ENCODE measurements around the gene CRYGD.
"Not testable (repeated sequence)": the region's sequence is repeated elsewhere in the genome, so short reads cannot be mapped to it uniquely, and the experiment has no call there.

CRYGD gene

DNA sequence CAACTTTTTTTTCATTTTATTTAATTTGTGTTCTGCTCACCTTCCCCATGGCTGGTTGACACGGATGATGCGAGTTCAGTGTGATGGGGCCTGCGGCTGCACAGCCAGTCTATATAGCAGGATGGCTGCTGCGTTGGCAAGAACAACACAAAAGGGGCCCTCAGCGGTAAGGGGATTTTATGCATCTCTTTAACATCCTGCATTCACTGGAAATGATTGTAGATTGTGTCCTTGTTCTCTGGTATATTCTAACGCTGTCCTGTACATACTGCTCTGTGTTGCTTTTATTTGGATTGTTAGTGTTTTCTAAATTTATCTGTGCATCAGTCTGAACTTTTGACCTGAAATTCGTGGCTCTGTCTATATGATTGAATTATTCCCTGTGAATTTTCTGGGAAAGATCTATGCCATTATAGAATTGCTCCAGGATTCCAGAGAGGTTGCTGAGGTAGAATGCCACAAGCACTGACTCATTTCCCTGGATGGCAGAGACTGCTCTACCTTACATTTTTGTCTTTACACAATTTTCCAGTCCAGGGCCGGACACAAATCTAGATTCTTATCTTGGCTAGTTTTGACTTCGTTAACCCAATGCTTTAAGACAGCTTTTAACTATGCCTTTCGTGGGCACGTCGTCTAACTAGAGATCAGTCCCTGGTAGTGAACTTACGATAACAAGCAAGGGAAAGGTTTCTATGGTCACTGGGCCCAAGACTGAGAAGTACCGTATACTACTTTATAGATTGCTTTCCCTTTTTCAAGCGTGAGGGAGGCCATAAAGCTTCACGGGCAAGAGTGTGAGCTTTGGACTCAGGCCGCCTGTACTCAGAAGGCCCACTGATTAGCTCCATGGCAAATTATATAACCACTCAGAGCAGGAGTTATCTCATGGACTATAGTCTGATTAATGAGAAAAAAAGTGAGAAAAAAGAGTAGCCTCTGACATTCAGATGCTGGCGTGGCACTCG is 5.7 kb upstream of the CRYGD start, which contains the start of gene CRYGC:
CRYGC (minus strand) TSS at position 85 of the 968 bp plus-strand sequence; CDS start at position 49, 36 bp downstream.
- no peak for FAIRE-seq

DNA sequence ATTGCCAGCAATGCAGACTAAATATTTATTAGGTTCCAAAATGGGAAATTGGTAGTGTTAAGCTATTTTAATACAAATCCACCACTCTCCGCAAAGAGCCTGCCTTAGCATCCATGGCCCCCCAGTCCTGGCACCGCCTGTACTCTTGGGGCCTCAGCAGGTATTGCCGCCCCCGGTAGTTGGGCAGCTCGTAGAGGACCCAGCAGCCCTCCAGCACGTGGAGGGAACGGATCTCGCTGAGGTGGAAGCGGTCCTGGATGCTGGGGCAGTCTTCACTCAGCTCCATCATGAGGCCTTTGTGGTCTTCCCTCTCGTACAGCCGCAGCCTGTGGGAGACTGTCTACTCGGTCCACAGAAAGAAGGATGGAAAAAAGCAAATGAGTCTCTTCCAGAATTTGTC is 3.8 kb upstream of the CRYGD start:
- no peak for FAIRE-seq

DNA sequence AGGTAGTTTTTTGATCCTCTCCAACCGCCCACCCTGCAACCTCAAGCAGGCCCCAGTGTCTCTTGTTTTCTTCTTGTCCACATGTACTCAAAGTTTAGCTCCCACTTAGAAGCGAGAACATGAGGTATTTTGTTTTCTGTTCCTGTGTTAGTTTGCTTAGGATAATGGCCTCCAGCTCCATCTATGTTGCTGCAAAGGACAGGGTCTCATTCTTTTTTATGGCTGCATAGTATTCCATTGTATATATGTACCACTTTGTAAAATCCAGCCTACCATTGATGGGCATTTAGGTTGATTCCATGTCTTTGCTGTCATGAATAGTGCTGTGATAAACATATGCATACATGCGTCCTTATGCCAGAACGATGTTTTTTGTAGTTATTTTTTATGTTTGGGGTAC is 2.8 kb upstream of the CRYGD start:
- no peak for FAIRE-seq

DNA sequence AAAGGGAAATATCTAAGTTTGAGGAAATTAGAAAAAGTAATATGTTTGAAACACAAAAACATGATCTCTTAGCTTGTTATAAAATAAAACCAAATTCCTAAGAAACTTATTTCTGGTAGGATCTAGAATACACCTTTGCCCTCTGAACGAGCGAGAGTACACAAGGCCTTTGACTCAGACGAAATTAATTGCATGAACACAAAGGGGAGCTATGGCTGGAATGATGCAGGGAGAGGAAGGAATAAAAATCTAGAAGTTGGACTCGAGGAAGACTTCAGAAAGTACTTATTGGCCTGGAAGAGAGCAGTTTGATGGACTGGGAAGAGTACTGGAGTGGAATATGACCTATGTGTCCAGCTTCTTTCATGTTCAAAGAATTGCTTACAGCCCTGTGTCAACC is 927 bp upstream of the CRYGD start:
- no peak for FAIRE-seq

GRCh38 chr2:208122248-208122647 is 2.1 kb downstream of the CRYGD start:
- peak; percentile 97 for FAIRE-seq

DNA sequence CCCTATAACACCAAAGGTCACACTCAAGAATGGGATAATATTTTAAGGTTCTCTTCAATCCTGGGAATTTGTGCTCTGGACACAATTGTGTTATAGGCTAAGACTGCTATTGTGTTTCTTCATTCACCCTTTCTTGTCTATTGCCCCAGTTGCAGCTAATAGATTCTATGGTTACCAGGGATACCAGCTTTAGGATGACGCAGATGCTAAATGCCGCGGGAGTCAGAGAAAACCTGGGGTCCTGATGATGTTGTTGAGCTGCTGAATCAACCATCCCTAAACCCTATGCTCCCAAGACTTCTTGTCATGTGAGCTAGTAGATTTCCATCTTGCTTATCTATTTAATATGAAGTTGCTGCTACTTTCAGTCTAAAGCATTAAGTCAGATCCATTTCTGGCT is 5.4 kb downstream of the CRYGD start:
- no peak for FAIRE-seq

- not testable (repeated sequence) for FAIRE-seq
Observed at GRCh38 chr2:208117390-208117789, 6.9 kb downstream of the CRYGD start.

- FAIRE-seq: no peak
Observed at GRCh38 chr2:208112969-208113368, 11.4 kb downstream of the CRYGD start.

- FAIRE-seq: not testable (repeated sequence)
Observed at GRCh38 chr2:208112273-208112745, 12.0 kb downstream of the CRYGD start.

- FAIRE-seq: no peak
Observed at GRCh38 chr2:208103616-208104015, 20.7 kb downstream of the CRYGD start.

GRCh38 chr2:208101716-208102631 is 22.4 kb downstream of the CRYGD start:
- FAIRE-seq: no peak

DNA sequence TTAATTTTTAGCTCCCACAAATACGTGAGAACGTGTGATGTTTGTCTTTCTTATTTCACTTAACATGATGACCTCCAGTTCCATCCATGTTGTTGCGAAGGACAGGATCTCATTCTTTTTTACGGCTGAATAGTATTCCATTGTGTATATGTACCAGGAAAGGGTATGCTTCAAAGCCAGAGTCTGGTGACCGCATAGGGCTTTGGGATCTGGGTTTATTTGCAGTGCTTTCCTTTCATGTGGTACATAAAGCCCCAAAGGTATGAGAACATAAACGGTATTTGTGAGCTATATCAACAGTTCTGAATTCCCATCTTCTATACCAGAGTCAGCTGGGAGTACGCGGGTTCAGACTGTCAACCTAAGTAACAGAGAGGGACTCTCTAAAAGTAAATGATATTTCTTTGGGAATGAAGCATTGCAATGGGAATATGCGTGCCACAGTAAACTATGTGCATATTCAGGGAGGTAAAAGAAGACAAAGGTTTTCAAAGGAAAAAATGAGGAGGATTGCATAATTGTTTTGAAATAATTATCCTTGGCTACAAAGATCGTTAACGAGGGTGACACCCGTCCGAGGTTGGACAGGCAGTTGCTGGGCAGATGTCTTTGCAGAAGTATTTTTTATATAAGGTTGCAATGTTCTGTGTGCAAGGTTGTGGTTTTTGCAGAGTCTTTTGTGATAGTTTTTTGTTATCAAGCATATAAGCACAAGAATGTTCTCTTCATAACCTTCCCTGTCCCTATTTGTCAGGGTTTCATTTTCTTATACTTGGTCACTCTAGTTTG is 24.4 kb downstream of the CRYGD start:
- no peak for FAIRE-seq

GRCh38 chr2:208098701-208099100 is 25.6 kb downstream of the CRYGD start:
- FAIRE-seq: not testable (repeated sequence)

- no peak for FAIRE-seq
Observed at GRCh38 chr2:208098267-208098666, 26.1 kb downstream of the CRYGD start.

GRCh38 chr2:208097801-208098200 is 26.5 kb downstream of the CRYGD start:
- no peak for FAIRE-seq

GRCh38 chr2:208097313-208097712 is 27.0 kb downstream of the CRYGD start:
- no peak for FAIRE-seq

- no peak for FAIRE-seq
Observed at GRCh38 chr2:208096080-208096479, 28.2 kb downstream of the CRYGD start.

- no peak for FAIRE-seq
Observed at GRCh38 chr2:208093128-208093527, 31.2 kb downstream of the CRYGD start.

GRCh38 chr2:208092093-208092832 is 32.1 kb downstream of the CRYGD start:
- FAIRE-seq: no peak

GRCh38 chr2:208090420-208090819 is 33.9 kb downstream of the CRYGD start:
- FAIRE-seq: no peak

DNA sequence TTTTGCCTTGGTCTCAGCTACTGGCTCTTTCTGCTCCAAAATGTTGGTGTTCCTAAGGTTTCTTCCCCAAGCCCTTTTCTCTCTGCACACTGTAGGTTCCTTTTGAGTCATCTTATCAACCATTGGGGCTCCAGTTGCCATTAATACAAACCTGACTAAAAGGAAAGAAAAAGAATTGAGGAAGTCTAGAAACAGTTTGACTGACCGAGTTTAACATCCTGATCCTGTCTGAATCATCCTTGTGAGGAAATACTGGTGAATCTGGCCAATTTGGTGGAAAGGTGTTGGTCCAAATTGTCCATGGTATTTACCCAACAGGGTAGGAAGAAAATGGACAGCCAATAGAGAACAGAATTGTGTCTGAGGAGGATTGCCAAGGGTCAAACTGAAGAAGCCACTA is 38.3 kb downstream of the CRYGD start:
- FAIRE-seq: no peak

DNA sequence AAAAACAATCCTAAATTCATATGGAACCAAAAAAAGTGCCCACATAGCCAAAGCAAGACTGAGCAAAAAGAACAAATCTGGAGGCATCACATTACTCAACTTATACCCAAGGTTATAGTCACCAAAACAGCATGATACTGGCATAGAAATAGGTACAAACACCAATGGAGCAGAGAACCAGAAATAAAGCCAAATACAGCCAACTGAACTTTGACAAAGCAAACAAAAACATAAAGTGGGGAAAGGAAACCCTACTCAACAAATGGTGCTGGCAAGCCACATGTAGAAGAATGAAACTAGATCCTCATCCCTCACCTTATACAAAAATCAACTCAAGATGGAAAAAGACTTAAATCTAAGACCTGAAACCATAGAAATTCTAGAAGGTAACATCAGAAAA is 40.5 kb downstream of the CRYGD start:
- no peak for FAIRE-seq

All from colon (tissue), 2 donors.